GM23248 (cell line): Measurements from ENCODE around the gene CHST11. TPM values are rescaled to one million over a fixed set of nuclear protein-coding genes. Genes with fewer than 3 reads are reported as not detected.

ENCODE experiments used
- DNase-seq: peaks from one replicate; pipeline ENCODE4 v3.0.0-alpha.2; 2015
- H2AFZ ChIP-seq: fragments of 200-600 bp; sonication (generic); 2 replicates; pipeline ENCODE4 v1.6.1; 2016; ENCODE audit warnings: antibody characterized with exemption
- H3F3A ChIP-seq: fragments of 200-600 bp; sonication (generic); 2 replicates; pipeline ENCODE4 v1.6.1; 2016; ENCODE audit warnings: mild to moderate bottlenecking, antibody characterized with exemption, mixed run types; ENCODE audit not compliant: insufficient read depth
- H3K27ac ChIP-seq: fragments of 200-600 bp; sonication (generic); 2 replicates; pipeline ENCODE4 v1.5.1; 2016; ENCODE audit warnings: mild to moderate bottlenecking
- H3K27me3 ChIP-seq: fragments of 200-600 bp; sonication (generic); replicated peaks from 2 replicates; pipeline ENCODE4 v1.6.1; 2016; ENCODE audit warnings: mild to moderate bottlenecking; ENCODE audit not compliant: insufficient read depth
- H3K36me3 ChIP-seq: fragments of 200-600 bp; sonication (generic); 2 replicates; pipeline ENCODE4 v1.6.1; 2016; ENCODE audit warnings: low read depth, mild to moderate bottlenecking
- H3K4me1 ChIP-seq: fragments of 200-600 bp; sonication (generic); 2 replicates; pipeline ENCODE4 v1.6.1; 2016; ENCODE audit warnings: mild to moderate bottlenecking; ENCODE audit not compliant: insufficient read depth
- H3K4me2 ChIP-seq: fragments of 200-600 bp; sonication (generic); one replicate; pipeline ENCODE4 v1.6.1; 2016; ENCODE audit warnings: mild to moderate bottlenecking; ENCODE audit not compliant: unreplicated experiment
- H3K4me3 ChIP-seq: fragments of 200-600 bp; sonication (generic); 2 replicates; pipeline ENCODE4 v1.5.1; 2016; ENCODE audit warnings: mild to moderate bottlenecking
- H3K79me2 ChIP-seq: fragments of 200-600 bp; sonication (generic); 2 replicates; pipeline ENCODE4 v1.6.1; 2016; ENCODE audit warnings: mild to moderate bottlenecking; ENCODE audit not compliant: insufficient read depth
- H3K9ac ChIP-seq: fragments of 200-600 bp; sonication (generic); 2 replicates; pipeline ENCODE4 v1.6.1; 2016; ENCODE audit warnings: mild to moderate bottlenecking
- H3K9me2 ChIP-seq: fragments of 200-600 bp; sonication (generic); 2 replicates; pipeline ENCODE4 v1.6.1; 2016; ENCODE audit warnings: mixed run types, mild to moderate bottlenecking, moderate library complexity; ENCODE audit not compliant: insufficient read depth
- H3K9me3 ChIP-seq: fragments of 200-600 bp; sonication (generic); one replicate; pipeline ENCODE4 v1.6.1; 2017; ENCODE audit warnings: low read depth
- H4K20me1 ChIP-seq: fragments of 200-600 bp; sonication (generic); 2 replicates; pipeline ENCODE4 v1.6.0; 2016; ENCODE audit not compliant: insufficient read depth
- EZH2 ChIP-seq: fragments of 200-600 bp; sonication (generic); IDR thresholded peaks from 2 replicates; pipeline ENCODE4 v1.6.1; 2018; ENCODE audit warnings: antibody characterized with exemption, mild to moderate bottlenecking; ENCODE audit not compliant: insufficient read depth, poor library complexity, severe bottlenecking
- EZH2phosphoT487 ChIP-seq: fragments of 200-600 bp; sonication (generic); IDR thresholded peaks from 2 replicates; pipeline ENCODE4 v1.6.1; 2018; ENCODE audit warnings: antibody characterized with exemption, moderate library complexity, mild to moderate bottlenecking, low read depth; ENCODE audit not compliant: insufficient read depth
- WGBS, 2 experiments: methylation state at CpG; one replicate each; pipeline ENCODE4 v1.1.6; 2015 to 2017; ENCODE audit warnings: low lambda C conversion rate in 2 of 2, low coverage in 1 of 2; ENCODE audit errors: missing lambda C conversion rate in 2 of 2; 5-methylcytosine and 5-hydroxymethylcytosine counted together
- in situ Hi-C: fragments of 300-500 bp; cut with MboI; formaldehyde crosslinking; loops from 2 replicates; pipeline ENCODE4 v1.15.0; 2020
- polyA plus RNA-seq: library from polyadenylated mRNA; unstranded; fragments of >200 nt; fragmentation: Nextera tagmentation; extraction: Ambion mirVana; gene quantifications from 2 replicates; pipeline ENCODE4 v1.2.1, GENCODE V29; 2016
- total RNA-seq: library from RNA; depleted of rRNA; stranded (reverse); fragments of >200 nt; shearing (Covaris generic); gene quantifications from 2 replicates; pipeline ENCODE4 v1.2.3, GENCODE V29; 2014

CHST11 gene
- total and polyA plus RNA-seq, 2 experiments from 2014 or later = 3.7 to 5.4 TPM

- no peaks in the 10 kb centered on the region for H4K20me1 ChIP-seq
- H3K27me3 ChIP-seq = no peaks in the 10 kb centered on the region
- H3K27ac ChIP-seq = no peak overlapping the region
- H3F3A ChIP-seq = peaks cover 39% of the 10 kb centered on the region
- no peaks in the 10 kb centered on the region for H3K9me3 ChIP-seq
- no peaks in the 10 kb centered on the region for H3K79me2 ChIP-seq
- H3K4me2 ChIP-seq = no peak overlapping the region
- no peak overlapping the region for H2AFZ ChIP-seq
- WGBS, 2 experiments = 86 to 89% methylated on average over 15 to 16 of the region's 16 CpGs
- no peak overlapping the region for H3K9ac ChIP-seq
- DNase-seq = no peak
- H3K4me1 ChIP-seq = peaks cover 35% of the 10 kb centered on the region
- TF ChIP-seq EZH2phosphoT487 (no peak), EZH2 (no peak)
- H3K4me3 ChIP-seq = no peak overlapping the region
- no peaks in the 10 kb centered on the region for H3K36me3 ChIP-seq
- in situ Hi-C loops = no loop called here
- H3K9me2 ChIP-seq = no peaks in the 10 kb centered on the region
Measured at GRCh38 chr12:104599272-104600035, 142.7 kb downstream of the CHST11 start.

GRCh38 chr12:104600036-104600712, 143.4 kb downstream of the CHST11 start:
- H3F3A ChIP-seq = peaks cover 46% of the 10 kb centered on the region
- no peak for DNase-seq
- no peak overlapping the region for H3K4me2 ChIP-seq
- H3K27me3 ChIP-seq = no peaks in the 10 kb centered on the region
- H3K27ac ChIP-seq = no peak overlapping the region
- no peaks in the 10 kb centered on the region for H3K9me3 ChIP-seq
- in situ Hi-C loops = no loop called here
- no peaks in the 10 kb centered on the region for H4K20me1 ChIP-seq
- WGBS, 2 experiments = 98% methylated on average over 4 of the region's 4 CpGs
- no peak overlapping the region for H3K9ac ChIP-seq
- no peak overlapping the region for H2AFZ ChIP-seq
- H3K4me1 ChIP-seq = peaks cover 43% of the 10 kb centered on the region
- H3K9me2 ChIP-seq = no peaks in the 10 kb centered on the region
- H3K4me3 ChIP-seq = no peak overlapping the region
- TF ChIP-seq EZH2 = no peak
- no peak for TF ChIP-seq EZH2phosphoT487
- no peaks in the 10 kb centered on the region for H3K36me3 ChIP-seq
- no peaks in the 10 kb centered on the region for H3K79me2 ChIP-seq

- Histone ChIP-seq H3K27me3 (no peaks in the 10 kb centered on the region), H2AFZ (no peak overlapping the region), H3K4me2 (no peak overlapping the region), H3K9ac (no peak overlapping the region), H3K27ac (no peak overlapping the region), H4K20me1 (no peaks in the 10 kb centered on the region), H3K9me3 (no peaks in the 10 kb centered on the region), H3F3A (peaks cover 44% of the 10 kb centered on the region), H3K79me2 (no peaks in the 10 kb centered on the region), H3K4me1 (peaks cover 42% of the 10 kb centered on the region), H3K36me3 (no peaks in the 10 kb centered on the region), H3K9me2 (no peaks in the 10 kb centered on the region), H3K4me3 (no peak overlapping the region)
- DNase-seq = no peak
- TF ChIP-seq EZH2phosphoT487 (no peak), EZH2 (no peak)
- WGBS, 2 experiments = 91 to 93% methylated on average over 6 of the region's 6 CpGs
- in situ Hi-C loops = no loop called here
Measured at GRCh38 chr12:104600790-104601739, 144.3 kb downstream of the CHST11 start.

- in situ Hi-C loops = no loop called here
- H3K79me2 ChIP-seq = no peaks in the 10 kb centered on the region
Measured at GRCh38 chr12:104602406-104602805, 145.7 kb downstream of the CHST11 start.

More at GRCh38 chr12:104602406-104602805, 145.7 kb downstream of the CHST11 start:
- DNase-seq = peak; percentile 30
- Histone ChIP-seq H3K4me3 (no peak overlapping the region), H3K9me3 (no peaks in the 10 kb centered on the region), H3K9me2 (no peaks in the 10 kb centered on the region), H3K36me3 (no peaks in the 10 kb centered on the region), H3K4me1 (peaks cover 37% of the 10 kb centered on the region), H3K27ac (no peak overlapping the region), H3K9ac (no peak overlapping the region), H4K20me1 (no peaks in the 10 kb centered on the region), H3F3A (peaks cover 42% of the 10 kb centered on the region), H2AFZ (no peak overlapping the region), H3K4me2 (no peak overlapping the region), H3K27me3 (no peaks in the 10 kb centered on the region)
- TF ChIP-seq EZH2phosphoT487 = no peak
- no peak for TF ChIP-seq EZH2
- WGBS, 2 experiments = 96% methylated on average over 6 of the region's 6 CpGs
